ENCODE measurements around the gene OLFML2A.
"Not testable (repeated sequence)": the region's sequence is repeated elsewhere in the genome, so short reads cannot be mapped to it uniquely, and the experiment has no call there.

The OLFML2A gene

GRCh38 chr9:124843456-124844034 lies 66.6 kb downstream of the OLFML2A start:
- Histone ChIP-seq H3F3A (ENCODE audit: insufficient read depth) (no peaks in the 10 kb centered on the region), H3K36me3 (ENCODE audit: low read length) (no peaks in the 10 kb centered on the region), H3K27ac (ENCODE audit: low read depth, low read length) (no peak overlapping the region), H4K20me1 (ENCODE audit: low read depth, low read length) (no peaks in the 10 kb centered on the region), H3K9ac (ENCODE audit: low read length) (no peak overlapping the region), H3K9me3 (ENCODE audit: insufficient read depth, low read length) (no peaks in the 10 kb centered on the region), H3K9me2 (replicated peaks; ENCODE audit: insufficient read depth, low read length) (no peaks in the 10 kb centered on the region), H3K79me2 (ENCODE audit: insufficient read depth, low read length) (no peaks in the 10 kb centered on the region), H3K4me2 (ENCODE audit: low read depth, low read length, poor library complexity, severe bottlenecking) (no peak overlapping the region), H3K27me3 (ENCODE audit: low read length) (no peaks in the 10 kb centered on the region), H2AFZ (ENCODE audit: low read depth, low read length, severe bottlenecking) (no peak overlapping the region), H3K4me3 (ENCODE audit: insufficient read depth, low read length, poor library complexity, severe bottlenecking) (no peak overlapping the region)
- TF ChIP-seq CTCF (IDR thresholded peaks at IDR 0.05; ENCODE audit: insufficient read depth, low read length, poor library complexity, severe bottlenecking), result no peak
- no peak for TF ChIP-seq EZH2phosphoT487 (conservative IDR thresholded peaks at IDR 0.05; ENCODE audit: low read length)

- no peak overlapping the region for H2AFZ ChIP-seq (ENCODE audit: low read depth, low read length, severe bottlenecking)
- H3K9me2 ChIP-seq (replicated peaks; ENCODE audit: insufficient read depth, low read length), result no peaks in the 10 kb centered on the region
- TF ChIP-seq EZH2phosphoT487 (conservative IDR thresholded peaks at IDR 0.05; ENCODE audit: low read length) (no peak), CTCF (IDR thresholded peaks at IDR 0.05; ENCODE audit: insufficient read depth, low read length, poor library complexity, severe bottlenecking) (no peak)
- H3K9me3 ChIP-seq (ENCODE audit: insufficient read depth, low read length), result no peaks in the 10 kb centered on the region
- no peak overlapping the region for H3K4me3 ChIP-seq (ENCODE audit: insufficient read depth, low read length, poor library complexity, severe bottlenecking)
- no peaks in the 10 kb centered on the region for H3K79me2 ChIP-seq (ENCODE audit: insufficient read depth, low read length)
- no peak overlapping the region for H3K27ac ChIP-seq (ENCODE audit: low read depth, low read length)
- H3K36me3 ChIP-seq (ENCODE audit: low read length), result no peaks in the 10 kb centered on the region
- H3F3A ChIP-seq (ENCODE audit: insufficient read depth), result no peaks in the 10 kb centered on the region
- no peaks in the 10 kb centered on the region for H4K20me1 ChIP-seq (ENCODE audit: low read depth, low read length)
- H3K9ac ChIP-seq (ENCODE audit: low read length), result no peak overlapping the region
- H3K27me3 ChIP-seq (ENCODE audit: low read length), result no peaks in the 10 kb centered on the region
- no peak overlapping the region for H3K4me2 ChIP-seq (ENCODE audit: low read depth, low read length, poor library complexity, severe bottlenecking)
Measured at GRCh38 chr9:124844291-124844690, 67.4 kb downstream of the OLFML2A start.

- not testable (repeated sequence) for H2AFZ ChIP-seq (ENCODE audit: low read depth, low read length, severe bottlenecking); H3K4me3 ChIP-seq (ENCODE audit: insufficient read depth, low read length, poor library complexity, severe bottlenecking); H3K4me2 ChIP-seq (ENCODE audit: low read depth, low read length, poor library complexity, severe bottlenecking); H3K79me2 ChIP-seq (ENCODE audit: insufficient read depth, low read length); H3K27me3 ChIP-seq (ENCODE audit: low read length); H3K9me3 ChIP-seq (ENCODE audit: insufficient read depth, low read length); H4K20me1 ChIP-seq (ENCODE audit: low read depth, low read length); H3F3A ChIP-seq (ENCODE audit: insufficient read depth); H3K9ac ChIP-seq (ENCODE audit: low read length); H3K27ac ChIP-seq (ENCODE audit: low read depth, low read length); H3K36me3 ChIP-seq (ENCODE audit: low read length); H3K9me2 ChIP-seq (replicated peaks; ENCODE audit: insufficient read depth, low read length)
Measured at GRCh38 chr9:124846467-124846866, 69.5 kb downstream of the OLFML2A start.

- TF ChIP-seq EZH2phosphoT487 (conservative IDR thresholded peaks at IDR 0.05; ENCODE audit: low read length) (no peak), CTCF (IDR thresholded peaks at IDR 0.05; ENCODE audit: insufficient read depth, low read length, poor library complexity, severe bottlenecking) (no peak)
Measured at GRCh38 chr9:124846969-124847368, 70.0 kb downstream of the OLFML2A start.

More at GRCh38 chr9:124846969-124847368, 70.0 kb downstream of the OLFML2A start:
- H3K9me2 ChIP-seq (replicated peaks; ENCODE audit: insufficient read depth, low read length), result no peaks in the 10 kb centered on the region
- H3K4me2 ChIP-seq (ENCODE audit: low read depth, low read length, poor library complexity, severe bottlenecking), result no peak overlapping the region
- no peak overlapping the region for H3K27ac ChIP-seq (ENCODE audit: low read depth, low read length)
- no peak overlapping the region for H3K4me3 ChIP-seq (ENCODE audit: insufficient read depth, low read length, poor library complexity, severe bottlenecking)
- H4K20me1 ChIP-seq (ENCODE audit: low read depth, low read length), result no peaks in the 10 kb centered on the region
- H3K9ac ChIP-seq (ENCODE audit: low read length), result no peak overlapping the region
- H3K36me3 ChIP-seq (ENCODE audit: low read length), result no peaks in the 10 kb centered on the region
- no peaks in the 10 kb centered on the region for H3K9me3 ChIP-seq (ENCODE audit: insufficient read depth, low read length)
- H3K79me2 ChIP-seq (ENCODE audit: insufficient read depth, low read length), result no peaks in the 10 kb centered on the region
- H2AFZ ChIP-seq (ENCODE audit: low read depth, low read length, severe bottlenecking), result no peak overlapping the region
- no peaks in the 10 kb centered on the region for H3F3A ChIP-seq (ENCODE audit: insufficient read depth)
- no peaks in the 10 kb centered on the region for H3K27me3 ChIP-seq (ENCODE audit: low read length)
